Endometrial microvascular endothelial cells (primary cell): ENCODE results near the gene BICC1. TPM values are rescaled to one million over a fixed set of nuclear protein-coding genes. Genes with fewer than 3 reads are reported as not detected.
"Not testable (repeated sequence)": the region's sequence is repeated elsewhere in the genome, so short reads cannot be mapped to it uniquely, and the experiment has no call there.

Experiments
- in situ Hi-C: cut with HindIII; loops from 2 replicates; pipeline ENCODE4 v1.10.0; 2017; ENCODE audit warnings: low sequenced_read_pairs, low pct_unique_long_range_greater_than_20kb; ENCODE audit errors: inconsistent ontology term
- total RNA-seq: library from RNA; depleted of rRNA; stranded (reverse); fragments of >200 nt; gene quantifications from one replicate; pipeline ENCODE4 v1.2.3, GENCODE V29; 2015; ENCODE audit errors: inconsistent ontology term

The BICC1 gene
- total RNA-seq, 1 donor from 2014 or later = not detected

- in situ Hi-C loops = no loop called here
These were observed 334.2 kb downstream of the BICC1 start for GRCh38 chr10:58846856-58847255.

GRCh38 chr10:58851606-58852005 is 338.9 kb downstream of the BICC1 start:
- in situ Hi-C loops = no loop called here

- in situ Hi-C loops = no loop called here
These were observed 341.0 kb downstream of the BICC1 start for GRCh38 chr10:58853668-58854067.

DNA sequence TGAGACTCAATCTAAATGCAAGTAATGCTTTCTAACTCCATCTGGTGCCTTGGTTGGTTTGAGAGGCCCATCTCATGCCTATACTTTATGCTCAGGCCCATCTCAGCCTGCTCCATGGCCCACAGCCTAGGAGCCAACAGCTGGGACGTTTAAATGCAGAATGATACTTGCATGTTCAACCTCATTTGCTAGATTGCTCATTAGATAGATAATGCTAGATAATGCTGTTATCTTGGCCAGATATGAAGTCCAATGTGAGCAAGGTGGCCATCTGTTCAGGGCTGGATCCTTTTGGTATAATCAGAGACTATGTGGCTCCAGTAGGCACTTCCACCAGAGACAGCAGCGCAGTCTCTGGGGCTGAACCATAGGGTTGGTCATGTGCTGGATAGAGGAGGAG is 342.1 kb downstream of the BICC1 start:
- in situ Hi-C loops = no loop called here

- in situ Hi-C loops = no loop called here
These were observed 344.0 kb downstream of the BICC1 start for GRCh38 chr10:58856508-58857240.

- in situ Hi-C loops = no loop called here
These were observed 344.7 kb downstream of the BICC1 start for GRCh38 chr10:58857251-58857805.

GRCh38 chr10:58858123-58858522 is 345.5 kb downstream of the BICC1 start:
- in situ Hi-C loops = not testable (repeated sequence)

- in situ Hi-C loops = no loop called here
These were observed 346.9 kb downstream of the BICC1 start for GRCh38 chr10:58859526-58859925.

- in situ Hi-C loops = no loop called here
These were observed 355.0 kb downstream of the BICC1 start for GRCh38 chr10:58867683-58868082.

DNA sequence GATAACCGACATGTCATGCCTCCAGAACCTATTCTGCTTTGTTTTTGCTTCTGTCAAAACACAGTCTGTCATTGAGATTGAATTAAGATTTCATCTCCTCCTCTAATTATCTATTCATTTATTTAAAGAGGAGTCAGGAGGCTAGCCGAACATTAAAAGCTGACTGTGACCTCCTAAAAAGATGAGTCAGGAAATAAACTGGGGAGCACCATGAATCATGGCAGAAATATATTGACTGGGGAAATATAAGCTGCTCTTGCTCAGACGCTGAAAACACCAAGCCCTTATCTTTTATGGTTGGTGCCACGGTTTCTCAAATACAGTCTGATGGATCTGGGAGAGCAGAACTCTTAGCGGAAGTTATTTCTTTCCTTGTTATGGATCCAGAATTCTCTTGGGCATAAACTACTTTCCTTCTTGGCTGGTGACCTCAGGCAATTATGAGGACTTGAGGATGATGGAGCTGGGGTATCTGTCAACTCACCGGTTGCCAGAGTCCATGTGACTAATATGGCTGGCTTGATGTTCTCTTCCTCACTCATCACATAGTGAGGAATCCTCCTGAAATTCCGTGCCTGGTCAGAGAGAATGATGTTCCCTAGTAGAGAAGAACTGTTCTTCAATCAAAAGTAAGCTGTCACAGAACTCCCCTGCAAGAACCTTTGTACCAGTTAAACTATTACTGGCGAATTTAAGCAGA is 356.2 kb downstream of the BICC1 start:
- in situ Hi-C loops = no loop called here

DNA sequence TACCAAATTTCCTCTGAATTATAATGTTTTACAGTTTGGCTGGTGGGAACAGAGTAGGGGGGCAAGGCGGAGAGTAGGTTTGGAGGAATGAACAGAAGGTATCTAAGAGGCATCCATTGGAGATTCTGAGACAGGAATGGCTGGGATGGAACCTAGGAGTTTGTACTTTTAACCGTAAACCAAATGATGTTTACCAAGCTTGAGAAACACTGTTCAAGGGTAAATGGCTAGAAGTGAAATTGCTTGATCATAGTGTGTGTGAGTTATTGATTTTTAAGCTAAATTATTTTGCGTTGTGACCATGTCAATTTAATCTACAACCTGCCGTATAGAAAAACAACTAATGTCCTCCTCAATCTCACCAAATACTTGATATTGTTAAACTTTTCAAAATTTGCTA is 357.4 kb downstream of the BICC1 start:
- in situ Hi-C loops = no loop called here

GRCh38 chr10:58873161-58873560 is 360.5 kb downstream of the BICC1 start:
- in situ Hi-C loops = no loop called here

Other genes starting within 250 kb of the BICC1 start
- 5.5 TPM for gene IPMK, start 245.0 kb upstream of the BICC1 start, total RNA-seq
- gene CISD1, start 243.7 kb upstream of the BICC1 start, total RNA-seq = 34.2 TPM
- gene UBE2D1, start 177.9 kb upstream of the BICC1 start, total RNA-seq = 11.8 TPM
- gene TFAM, start 127.5 kb upstream of the BICC1 start, total RNA-seq = 26.2 TPM